ENCODE data around the gene PPP2R2C.

The PPP2R2C gene

DNA sequence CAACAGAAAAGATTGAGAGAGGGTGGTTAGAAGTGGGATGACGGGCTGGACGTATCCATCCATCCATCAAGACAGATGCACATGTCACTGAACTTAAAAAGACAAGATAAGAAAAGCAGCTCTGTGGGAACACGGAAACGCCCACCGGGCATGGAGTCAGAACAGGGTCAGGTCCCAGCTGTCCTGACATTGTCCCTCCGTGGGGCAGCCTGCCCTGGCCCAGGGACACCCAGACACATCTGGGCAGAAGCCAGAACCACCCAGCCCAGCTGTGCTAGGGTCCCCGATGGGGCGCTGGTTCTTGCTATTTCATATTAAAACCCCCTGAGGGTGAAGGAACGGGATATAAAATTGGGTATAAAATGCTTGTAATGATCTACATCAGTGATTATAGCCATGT lies 88.5 kb downstream of the PPP2R2C start:
- in situ Hi-C loops (cut with MboI; ENCODE audit: low sequenced_read_pairs), result no loop called here

DNA sequence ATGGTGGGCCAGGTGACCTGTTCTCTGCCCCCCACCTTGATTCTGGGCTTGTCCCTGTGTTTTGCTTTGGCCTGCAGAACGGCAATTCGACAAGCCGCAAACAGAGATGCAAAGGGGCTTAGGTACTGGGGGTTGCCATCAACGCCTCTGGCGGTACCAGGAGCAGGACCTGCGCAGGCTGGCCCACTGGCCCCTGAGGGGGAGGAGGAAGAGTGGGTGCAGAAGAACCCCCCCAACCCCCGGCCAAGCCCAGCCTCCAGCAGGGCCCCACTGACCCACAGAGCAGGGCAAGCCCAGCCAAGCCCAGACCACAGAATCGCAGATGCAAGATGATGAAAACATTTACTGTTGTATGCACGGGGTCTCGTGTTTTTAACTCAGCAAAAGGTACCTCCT lies 89.4 kb downstream of the PPP2R2C start:
- in situ Hi-C loops (cut with MboI; ENCODE audit: low sequenced_read_pairs), result no loop called here

DNA sequence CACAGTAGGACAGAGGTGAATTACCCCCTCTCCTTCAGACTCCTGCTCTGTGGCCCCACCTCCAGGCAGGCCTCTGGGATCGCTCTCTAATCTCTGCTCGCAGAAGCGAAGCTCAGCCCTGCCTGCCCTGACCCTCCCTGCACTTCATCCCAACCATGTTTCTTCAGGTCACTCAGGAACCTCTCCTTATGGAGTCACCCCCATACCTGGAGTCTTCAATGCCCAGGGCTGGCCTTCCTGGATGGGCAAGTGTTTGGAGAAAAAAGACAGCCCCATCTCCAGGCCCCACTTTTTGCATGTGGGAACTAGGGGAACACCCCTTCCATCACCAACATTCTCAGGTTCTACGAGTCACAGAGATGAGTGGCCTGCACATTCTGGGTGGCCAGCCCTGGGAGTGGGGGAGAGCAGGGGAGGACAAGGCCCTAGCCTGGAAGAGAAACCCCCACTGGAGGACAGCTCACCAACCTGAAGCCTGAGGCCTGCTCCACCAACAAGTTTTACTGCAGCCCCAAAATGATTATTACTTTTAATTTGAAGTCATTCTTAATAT lies 90.8 kb downstream of the PPP2R2C start:
- in situ Hi-C loops (cut with MboI; ENCODE audit: low sequenced_read_pairs), result no loop called here

DNA sequence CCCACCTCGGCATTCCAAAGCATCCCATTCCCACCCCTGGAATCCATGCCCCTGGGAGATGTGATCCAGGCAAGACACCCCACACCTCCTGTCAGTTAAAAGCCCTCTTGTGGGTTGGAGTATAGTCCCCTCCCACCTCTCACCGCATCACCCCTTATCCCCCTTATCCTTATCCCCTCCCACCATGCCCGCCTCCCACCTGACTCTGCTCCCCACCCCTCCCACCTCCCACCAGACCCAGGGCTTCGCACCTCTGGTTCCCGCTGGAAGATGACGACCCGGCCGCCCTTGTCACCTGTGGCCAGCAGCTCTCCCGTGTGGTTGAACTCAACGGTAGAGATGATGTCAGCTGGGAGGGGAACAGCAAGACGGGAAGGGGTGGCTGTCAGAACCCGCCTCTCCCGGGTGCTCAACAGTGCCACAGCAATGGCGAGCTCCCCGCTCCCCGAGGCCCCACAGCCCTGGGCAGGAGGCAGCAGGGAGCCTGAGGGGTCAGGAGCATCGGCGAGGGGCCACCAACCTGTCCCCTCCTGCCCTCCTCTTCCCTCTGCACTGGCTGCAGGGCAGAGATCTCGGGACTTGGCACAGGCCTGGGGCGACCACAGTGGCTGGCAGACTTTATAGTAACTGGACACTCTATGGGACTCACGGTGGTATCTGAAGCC lies 91.5 kb downstream of the PPP2R2C start:
- in situ Hi-C loops (cut with MboI; ENCODE audit: low sequenced_read_pairs), result no loop called here

DNA sequence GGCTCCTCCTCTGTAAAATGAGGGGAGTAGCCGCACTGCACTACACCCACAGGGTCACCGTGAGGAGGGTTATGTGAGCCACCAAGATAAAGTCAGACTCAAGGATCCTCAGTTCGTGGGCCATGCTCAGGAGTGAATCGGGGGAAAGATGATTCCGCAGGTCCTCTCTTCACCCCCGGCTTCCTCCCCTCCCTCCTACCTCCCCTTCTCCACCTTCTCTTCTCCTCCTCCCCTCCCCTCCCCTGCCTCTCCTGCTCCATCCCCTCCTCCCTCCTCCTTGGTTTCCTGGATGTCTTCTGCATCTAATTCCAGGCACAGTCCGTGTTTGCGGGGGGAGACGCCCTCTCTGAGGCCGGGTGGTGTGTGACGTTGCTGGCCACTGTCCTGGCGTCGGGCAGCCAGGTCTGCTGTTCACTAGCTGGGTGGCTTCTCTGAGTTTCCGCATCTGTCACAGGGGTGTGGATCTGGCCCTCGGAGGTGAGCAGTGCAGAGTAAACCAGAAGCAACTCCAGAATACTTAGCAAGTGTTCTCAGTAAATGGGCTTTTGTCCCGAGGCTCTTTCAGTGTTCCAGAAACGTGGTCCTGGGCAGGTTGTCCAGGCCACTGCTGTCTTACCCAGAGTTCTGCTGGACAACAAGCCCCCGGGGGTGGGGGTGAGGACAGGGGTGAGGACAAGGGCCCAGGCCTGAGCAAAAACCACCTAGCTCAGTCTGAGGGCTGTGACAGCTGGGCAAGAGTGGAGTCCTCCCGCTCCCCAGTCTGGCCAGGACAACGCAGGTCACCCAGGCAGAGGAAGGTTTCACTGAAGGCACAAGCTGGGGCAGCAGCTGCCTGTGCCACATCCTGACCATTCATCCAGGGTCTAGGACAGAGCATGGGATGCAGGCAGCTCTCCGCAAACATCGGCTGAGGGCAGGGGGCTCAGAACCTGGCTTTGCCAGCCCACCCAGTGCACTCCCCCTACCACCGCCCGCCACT lies 92.4 kb downstream of the PPP2R2C start:
- in situ Hi-C loops (cut with MboI; ENCODE audit: low sequenced_read_pairs), result no loop called here

DNA sequence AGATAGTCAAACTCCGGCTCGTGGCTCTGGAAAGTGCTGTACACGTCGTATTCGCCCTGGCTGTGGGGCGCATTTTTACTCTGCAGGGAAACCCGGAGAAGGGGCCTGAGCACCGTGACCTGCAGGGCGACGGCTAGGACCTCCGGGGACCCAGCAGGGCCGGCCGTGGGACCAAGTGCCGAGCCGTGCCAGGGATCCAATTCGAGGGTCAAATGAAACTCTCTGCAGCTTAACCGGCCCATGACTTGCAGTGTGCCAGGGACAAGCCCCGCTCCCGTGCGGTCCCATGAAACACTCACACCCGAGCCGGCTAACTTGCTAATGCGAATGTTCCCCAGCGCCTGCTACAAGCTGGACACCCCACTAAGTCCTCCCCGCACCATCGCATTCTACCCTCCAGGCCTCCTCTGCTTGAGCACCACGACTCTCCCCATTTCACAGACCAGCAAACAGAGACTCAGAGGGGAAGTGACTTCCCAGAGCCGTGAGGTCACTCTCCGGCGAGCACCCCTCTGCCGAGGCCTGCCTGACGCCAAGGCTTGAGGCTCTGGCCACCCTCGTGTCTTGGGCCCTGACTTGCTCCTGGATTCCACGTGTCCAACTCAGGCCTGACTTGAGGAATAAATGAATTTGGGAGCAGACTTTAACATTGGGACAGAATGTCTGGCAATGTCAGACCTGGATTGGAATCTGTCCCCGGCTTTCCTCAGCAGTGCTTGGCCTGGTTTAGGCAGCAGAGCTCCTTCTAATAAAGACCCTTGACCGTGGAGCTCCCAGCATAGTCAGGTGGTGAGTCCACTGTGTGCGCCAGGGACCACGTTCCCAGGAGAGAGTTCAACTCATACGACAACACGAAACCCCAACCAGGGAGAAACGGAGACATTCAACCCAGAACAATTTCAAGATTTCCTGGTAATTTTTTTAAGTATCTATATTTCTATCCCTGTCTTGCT lies 93.6 kb downstream of the PPP2R2C start:
- in situ Hi-C loops (cut with MboI; ENCODE audit: low sequenced_read_pairs), result no loop called here

DNA sequence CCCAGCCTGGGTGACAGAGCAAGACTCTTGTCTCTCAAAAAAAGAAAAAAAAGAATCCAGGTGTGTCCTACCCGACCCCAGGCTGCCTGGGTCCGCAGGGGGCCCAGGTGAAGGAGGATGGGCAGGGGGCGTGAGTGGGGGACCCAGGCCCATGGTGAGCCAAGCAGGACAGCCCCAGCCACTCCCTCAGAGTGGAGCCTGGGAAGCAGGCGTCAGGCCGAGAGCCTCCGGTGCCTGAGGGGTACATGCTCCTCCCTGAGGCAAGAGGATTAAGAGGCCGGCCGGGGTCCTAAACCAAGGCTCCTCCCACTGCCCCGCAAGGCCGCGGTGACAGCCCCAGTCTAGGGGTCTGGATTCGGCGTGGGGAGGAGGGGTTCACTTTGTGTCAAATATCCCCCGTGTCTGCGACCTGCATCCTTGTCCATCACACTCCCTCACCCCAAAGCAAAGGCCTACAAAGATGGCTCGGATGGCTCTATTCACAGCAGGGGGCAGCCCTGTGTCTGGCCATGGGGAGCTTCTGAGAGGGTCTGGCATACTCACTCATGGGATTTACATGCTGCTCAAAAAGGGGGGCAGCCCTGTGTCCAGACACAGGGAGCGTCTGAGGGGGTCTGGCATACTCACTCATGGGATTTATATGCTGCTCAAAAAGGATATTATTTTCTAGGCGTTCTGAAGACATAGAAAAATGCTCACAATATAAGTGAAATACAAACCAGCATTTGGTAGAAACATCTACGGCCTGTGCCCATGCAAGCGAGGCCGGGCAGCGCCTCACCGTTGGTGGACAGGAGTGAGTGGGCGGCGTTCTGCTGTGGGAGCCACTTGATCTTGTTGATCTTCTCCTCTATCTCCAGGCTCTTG lies 94.6 kb downstream of the PPP2R2C start:
- in situ Hi-C loops (cut with MboI; ENCODE audit: low sequenced_read_pairs), result no loop called here

- in situ Hi-C loops (cut with MboI; ENCODE audit: low sequenced_read_pairs), result no loop called here
These were observed 96.7 kb downstream of the PPP2R2C start for GRCh38 chr4:6375620-6376295.

DNA sequence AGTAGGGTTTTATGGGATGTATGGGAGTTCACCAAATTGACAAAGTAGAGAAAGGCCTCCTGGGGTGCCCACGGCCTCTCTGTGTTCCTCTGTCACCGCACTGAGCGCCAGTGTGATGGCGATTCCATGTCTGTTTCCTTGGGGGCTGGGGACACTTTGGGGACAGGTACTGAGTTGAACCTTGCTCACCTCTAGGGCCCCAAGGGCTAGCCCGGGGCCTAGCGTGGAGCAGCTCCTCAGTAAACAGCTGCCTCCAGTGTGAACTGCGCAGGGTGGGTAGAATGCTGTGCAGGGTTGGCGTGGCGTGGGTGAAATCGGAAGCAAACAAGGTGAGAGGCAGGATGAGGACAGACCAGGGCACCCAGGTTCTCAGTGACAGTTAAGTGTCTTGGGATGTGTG lies 97.8 kb downstream of the PPP2R2C start:
- in situ Hi-C loops (cut with MboI; ENCODE audit: low sequenced_read_pairs), result no loop called here

- in situ Hi-C loops (cut with MboI; ENCODE audit: low sequenced_read_pairs), result no loop called here
These were observed 98.6 kb downstream of the PPP2R2C start for GRCh38 chr4:6373541-6374410.

DNA sequence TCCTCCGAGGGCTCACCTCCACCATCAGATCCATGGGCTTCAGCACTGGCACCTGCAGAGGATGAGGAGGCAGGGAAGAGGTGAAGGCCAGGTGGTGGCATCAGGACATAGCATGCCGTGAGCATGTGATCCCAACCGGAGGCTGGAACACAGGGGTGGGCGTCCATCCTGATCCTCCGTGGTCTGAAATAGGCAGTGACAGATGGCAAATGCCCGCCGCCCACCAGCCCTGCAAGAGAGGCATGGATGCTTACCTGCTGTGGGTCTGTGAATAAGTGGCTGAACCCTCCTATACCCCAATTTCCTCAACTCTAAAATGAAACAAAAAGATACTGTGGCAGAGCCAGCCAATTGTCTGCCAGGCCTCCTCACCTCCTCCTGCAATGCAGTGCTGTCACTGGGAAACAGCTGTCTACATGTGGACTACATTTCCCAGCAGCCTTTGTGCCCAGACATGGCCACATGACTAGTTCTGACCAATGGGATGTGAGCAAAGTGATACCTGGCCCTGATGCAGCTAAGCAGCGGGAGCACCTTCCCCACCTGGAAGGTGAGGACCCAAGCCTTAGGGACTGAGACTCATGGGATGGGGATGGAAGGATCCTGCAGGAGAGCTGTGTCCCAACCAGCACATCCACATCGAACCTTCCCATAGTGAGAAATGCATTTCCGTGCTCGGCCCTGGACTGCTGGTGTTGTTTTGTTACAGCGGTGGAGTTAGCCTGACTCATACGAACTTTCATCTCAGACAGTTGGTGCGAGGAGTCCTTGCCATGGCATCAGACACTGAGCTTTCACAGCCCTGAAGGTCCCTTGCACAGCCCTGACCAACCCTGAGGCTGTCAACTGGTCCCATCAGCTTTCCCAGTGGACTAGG lies 99.5 kb downstream of the PPP2R2C start:
- in situ Hi-C loops (cut with MboI; ENCODE audit: low sequenced_read_pairs), result no loop called here

- in situ Hi-C loops (cut with MboI; ENCODE audit: low sequenced_read_pairs), result no loop called here
These were observed 100.6 kb downstream of the PPP2R2C start for GRCh38 chr4:6371812-6372211.

- in situ Hi-C loops (cut with MboI; ENCODE audit: low sequenced_read_pairs), result no loop called here
These were observed 101.1 kb downstream of the PPP2R2C start for GRCh38 chr4:6371271-6371670.

DNA sequence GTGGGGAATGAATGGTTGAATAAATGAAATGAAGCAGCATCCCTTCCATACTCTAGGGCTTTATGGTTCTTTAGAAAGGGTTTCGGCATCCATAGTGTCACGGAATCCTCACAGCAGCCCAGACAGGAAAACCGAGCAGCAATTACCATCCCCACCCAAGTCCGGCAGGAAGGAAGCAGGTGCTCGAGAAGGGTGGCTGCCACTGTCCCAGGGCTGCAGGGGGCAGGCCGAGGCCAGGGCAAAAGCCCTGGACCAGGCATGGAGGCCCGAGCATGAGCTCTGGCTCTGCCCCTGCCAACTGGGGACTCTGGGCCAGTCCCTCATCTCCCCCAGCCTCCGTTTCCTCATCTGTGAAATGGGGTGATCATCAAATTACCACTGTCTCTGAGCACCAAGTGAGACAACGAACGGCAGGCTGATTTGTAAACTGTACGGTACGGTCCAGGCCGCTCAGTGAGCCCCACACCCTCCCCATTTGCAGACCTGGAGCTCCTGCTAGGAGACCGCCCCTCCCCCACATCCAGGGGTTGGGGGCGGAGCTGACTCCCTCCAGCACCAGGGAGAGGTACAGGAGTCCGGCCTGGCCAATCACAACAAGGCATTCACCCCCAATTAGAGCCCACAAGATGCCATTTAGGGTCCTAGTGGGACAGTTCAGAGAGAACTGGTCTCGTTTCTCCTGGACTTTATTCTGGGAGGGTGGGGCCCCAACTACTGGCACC lies 102.3 kb downstream of the PPP2R2C start:
- in situ Hi-C loops (cut with MboI; ENCODE audit: low sequenced_read_pairs), result no loop called here

DNA sequence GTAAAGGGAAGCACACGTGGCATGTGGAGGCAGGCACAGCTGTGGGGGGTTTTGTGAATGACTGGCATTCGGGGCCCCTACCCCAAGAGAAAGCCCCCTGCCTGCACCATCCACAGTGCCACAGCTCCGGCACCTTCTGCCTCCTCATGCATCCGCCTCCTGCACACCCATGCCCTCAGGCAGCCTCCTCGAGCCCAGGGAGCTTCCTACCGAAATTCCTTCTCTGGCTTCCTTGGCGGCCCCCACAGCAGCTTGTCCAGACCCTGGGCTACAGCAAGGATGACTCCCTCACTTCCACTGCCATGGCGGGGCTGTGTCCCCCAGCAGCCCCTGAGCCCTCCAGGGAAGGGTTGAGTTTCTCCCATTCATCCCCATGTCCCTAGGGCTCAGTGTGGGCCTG lies 102.9 kb downstream of the PPP2R2C start:
- in situ Hi-C loops (cut with MboI; ENCODE audit: low sequenced_read_pairs), result no loop called here

GRCh38 chr4:6369035-6369434 lies 103.4 kb downstream of the PPP2R2C start:
- in situ Hi-C loops (cut with MboI; ENCODE audit: low sequenced_read_pairs), result no loop called here

DNA sequence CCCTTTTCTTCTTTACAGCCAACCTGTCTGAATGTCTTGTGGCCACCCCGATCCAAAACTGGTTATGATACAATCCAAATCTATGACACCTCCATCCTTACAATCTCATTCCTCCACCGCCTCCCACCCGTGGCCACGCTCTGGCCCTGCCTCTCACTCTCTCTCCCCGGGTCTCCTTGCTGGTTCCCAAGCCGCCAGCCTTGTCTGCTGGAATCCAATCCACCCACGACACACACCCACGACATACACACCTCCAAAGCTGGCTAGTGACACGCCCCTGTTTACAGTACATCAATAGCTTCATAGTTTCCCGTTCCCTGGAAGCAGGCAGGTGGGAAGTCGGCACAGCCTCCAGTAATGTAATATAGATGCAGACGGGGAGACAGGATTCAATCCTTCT lies 103.8 kb downstream of the PPP2R2C start:
- in situ Hi-C loops (cut with MboI; ENCODE audit: low sequenced_read_pairs), result no loop called here
